Measurements from ENCODE around the gene FGG. TPM values are rescaled to one million over a fixed set of nuclear protein-coding genes. Genes with fewer than 3 reads are reported as not detected.

FGG gene
- total RNA-seq, 4 donors from 2014 or later, result not detected

- TF ChIP-seq POLR2A (IDR thresholded peaks at IDR 0.05), result no peak
- TF ChIP-seq, protein P1, sequence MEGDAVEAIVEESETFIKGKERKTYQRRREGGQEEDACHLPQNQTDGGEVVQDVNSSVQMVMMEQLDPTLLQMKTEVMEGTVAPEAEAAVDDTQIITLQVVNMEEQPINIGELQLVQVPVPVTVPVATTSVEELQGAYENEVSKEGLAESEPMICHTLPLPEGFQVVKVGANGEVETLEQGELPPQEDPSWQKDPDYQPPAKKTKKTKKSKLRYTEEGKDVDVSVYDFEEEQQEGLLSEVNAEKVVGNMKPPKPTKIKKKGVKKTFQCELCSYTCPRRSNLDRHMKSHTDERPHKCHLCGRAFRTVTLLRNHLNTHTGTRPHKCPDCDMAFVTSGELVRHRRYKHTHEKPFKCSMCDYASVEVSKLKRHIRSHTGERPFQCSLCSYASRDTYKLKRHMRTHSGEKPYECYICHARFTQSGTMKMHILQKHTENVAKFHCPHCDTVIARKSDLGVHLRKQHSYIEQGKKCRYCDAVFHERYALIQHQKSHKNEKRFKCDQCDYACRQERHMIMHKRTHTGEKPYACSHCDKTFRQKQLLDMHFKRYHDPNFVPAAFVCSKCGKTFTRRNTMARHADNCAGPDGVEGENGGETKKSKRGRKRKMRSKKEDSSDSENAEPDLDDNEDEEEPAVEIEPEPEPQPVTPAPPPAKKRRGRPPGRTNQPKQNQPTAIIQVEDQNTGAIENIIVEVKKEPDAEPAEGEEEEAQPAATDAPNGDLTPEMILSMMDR (IDR thresholded peaks at IDR 0.05), result no peak
- Histone ChIP-seq H3K9me3 (no peaks in the 10 kb centered on the region), H3K27me3 (peaks cover 0 to 19% (median 0%) of the 10 kb centered on the region in 4 donors), H3K4me1 (no peaks in the 10 kb centered on the region), H3K27ac (no peak overlapping the region), H3K36me3 (no peaks in the 10 kb centered on the region), H3K4me3 (no peak overlapping the region)
- 48 to 72% methylated on average over 3 of the region's 3 CpGs for WGBS, 2 donors
- no peak for DNase-seq
- intact Hi-C loops (cut with DNase I), result no loop called here
These were observed 20.6 kb downstream of the FGG start for GRCh38 chr4:154591890-154592289.

DNA sequence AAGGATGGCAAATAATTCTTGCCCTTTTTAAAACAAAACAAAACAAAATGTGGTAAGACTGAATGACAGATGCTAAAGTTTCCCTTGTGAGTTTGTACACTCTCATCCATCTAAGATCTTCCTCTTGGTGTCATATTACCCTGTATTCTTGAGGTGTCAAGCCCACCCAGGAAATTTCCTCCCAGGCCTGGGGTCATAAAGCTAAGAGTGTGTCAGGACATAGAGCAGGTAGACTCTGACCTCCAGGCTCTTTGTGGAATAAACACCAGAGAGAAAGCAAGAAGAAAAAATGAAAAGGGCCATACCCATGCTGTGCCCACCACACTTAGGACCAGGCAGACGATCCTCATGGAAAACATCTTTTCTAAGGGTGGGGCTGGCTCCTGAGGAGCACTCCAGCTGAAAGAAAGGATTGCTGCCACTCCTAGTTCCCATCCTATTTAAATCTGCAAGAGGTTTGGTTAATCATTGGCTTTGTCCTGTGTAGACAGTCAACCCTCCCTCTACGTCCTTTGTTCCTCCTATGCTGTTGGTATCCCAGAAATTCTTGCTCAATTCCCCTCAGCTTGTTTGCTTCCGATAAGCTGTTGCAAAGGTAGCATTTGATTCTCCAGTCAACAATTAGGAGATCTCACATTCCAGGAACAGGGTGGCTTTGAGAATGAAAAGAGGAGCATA, 22.0 kb downstream of the FGG start, which contains the start of gene FGA:
TSS of gene FGA (minus strand) at position 414 of the 678 bp plus-strand sequence. CDS start at position 359, 55 bp downstream.
- no peaks in the 10 kb centered on the region for H3K4me1 ChIP-seq
- no peak for TF ChIP-seq POLR2A (IDR thresholded peaks at IDR 0.05)
- TF ChIP-seq, protein P1 (IDR thresholded peaks at IDR 0.05), result no peak
- 50 to 65% methylated on average over 3 of the region's 3 CpGs for WGBS, 2 donors
- no peak for DNase-seq
- no peak within 1 kb of the TSS for H3K4me3 ChIP-seq
- no peaks in the 10 kb centered on the region for H3K9me3 ChIP-seq
- H3K27ac ChIP-seq, result no peak within 1 kb of the TSS
- H3K36me3 ChIP-seq, result no peaks in the 10 kb centered on the region
- intact Hi-C loops (cut with DNase I), result no loop called here
- H3K27me3 ChIP-seq, result peaks cover 0 to 19% (median 0%) of the 10 kb centered on the region in 4 donors

GRCh38 chr4:154589296-154590197, 22.9 kb downstream of the FGG start:
- no peaks in the 10 kb centered on the region for H3K36me3 ChIP-seq
- H3K27me3 ChIP-seq, result peaks cover 0 to 19% (median 0%) of the 10 kb centered on the region in 4 donors
- DNase-seq, result no peak
- no peak overlapping the region for H3K27ac ChIP-seq
- intact Hi-C loops (cut with DNase I), result no loop called here
- no peak for TF ChIP-seq POLR2A (IDR thresholded peaks at IDR 0.05)
- TF ChIP-seq, protein P1 (IDR thresholded peaks at IDR 0.05), result no peak
- H3K9me3 ChIP-seq, result no peaks in the 10 kb centered on the region
- H3K4me1 ChIP-seq, result no peaks in the 10 kb centered on the region
- WGBS, 2 donors, result 56 to 69% methylated on average over 5 to 6 of the region's 7 CpGs
- H3K4me3 ChIP-seq, result no peak overlapping the region

DNA sequence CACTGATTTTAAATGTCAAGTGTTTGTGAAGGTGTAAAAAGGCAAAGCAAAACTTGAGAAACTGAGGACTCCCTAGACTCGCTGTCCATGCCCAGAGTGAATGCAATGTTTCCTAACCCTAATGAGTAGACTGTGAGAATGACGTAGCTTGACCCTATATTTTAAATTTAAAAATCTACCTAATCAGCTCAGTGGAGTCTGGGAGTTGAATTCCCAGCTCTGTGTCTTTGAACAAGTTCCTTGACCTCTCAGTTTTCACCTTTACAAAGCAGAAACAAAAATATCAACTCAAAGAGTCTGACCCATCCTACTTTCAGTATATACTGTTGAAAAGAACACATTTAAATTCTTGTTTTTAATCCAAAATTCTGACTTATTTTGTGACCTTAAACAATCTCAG, 24.3 kb downstream of the FGG start:
- Histone ChIP-seq H3K9me3 (no peaks in the 10 kb centered on the region), H3K36me3 (no peaks in the 10 kb centered on the region), H3K4me3 (no peak overlapping the region), H3K27me3 (peaks cover 0 to 19% (median 0%) of the 10 kb centered on the region in 4 donors), H3K4me1 (no peaks in the 10 kb centered on the region), H3K27ac (no peak overlapping the region)
- TF ChIP-seq, protein P1 (IDR thresholded peaks at IDR 0.05), result no peak
- no peak for TF ChIP-seq POLR2A (IDR thresholded peaks at IDR 0.05)
- 62 to 82% methylated on average over 2 of the region's 2 CpGs for WGBS, 2 donors
- DNase-seq, result no peak
- intact Hi-C loops (cut with DNase I), result no loop called here

All from esophagus squamous epithelium (tissue), 5 donors.